Mesendoderm (in vitro differentiated cells): ENCODE results near the gene GAST.
"Not testable (repeated sequence)": the region's sequence is repeated elsewhere in the genome, so short reads cannot be mapped to it uniquely, and the experiment has no call there.

Experiments
- DNase-seq: peaks from one replicate; pipeline ENCODE4 v3.0.0; 2013
- H2AK5ac ChIP-seq: 2 replicates; pipeline ENCODE4 v1.6.1; 2013; ENCODE audit warnings: low read length, inconsistent platforms
- H2BK120ac ChIP-seq: 2 replicates; pipeline ENCODE4 v1.6.1; 2013; ENCODE audit warnings: low read depth, mild to moderate bottlenecking, low read length, moderate library complexity, mixed read lengths
- H2BK15ac ChIP-seq: replicated peaks from 2 replicates; pipeline ENCODE4 v1.6.1; 2013; ENCODE audit warnings: low read depth, mild to moderate bottlenecking, moderate library complexity
- H2BK5ac ChIP-seq: 2 replicates; pipeline ENCODE4 v1.6.1; 2013; ENCODE audit warnings: low read length, inconsistent platforms
- H3K18ac ChIP-seq: 2 replicates; pipeline ENCODE4 v1.6.1; 2013; ENCODE audit warnings: mild to moderate bottlenecking, low read length, mixed read lengths
- H3K23ac ChIP-seq: one replicate; pipeline ENCODE4 v1.6.1; 2013; ENCODE audit warnings: low read length
- H3K27ac ChIP-seq: 2 replicates; pipeline ENCODE4 v1.5.1; 2013; ENCODE audit warnings: low read depth, mild to moderate bottlenecking, inconsistent platforms, low read length, moderate library complexity
- H3K27me3 ChIP-seq: 2 replicates; pipeline ENCODE4 v1.6.1; 2013; ENCODE audit warnings: low read length, control low read depth, mild to moderate bottlenecking, inconsistent platforms; ENCODE audit not compliant: insufficient read depth, poor library complexity
- H3K36me3 ChIP-seq: 2 replicates; pipeline ENCODE4 v1.6.1; 2013; ENCODE audit warnings: low read length, inconsistent platforms; ENCODE audit not compliant: control insufficient read depth, insufficient read depth
- H3K4ac ChIP-seq: one replicate; pipeline ENCODE4 v1.6.1; 2013; ENCODE audit warnings: low read depth, mild to moderate bottlenecking, low read length, moderate library complexity
- H3K4me1 ChIP-seq: 2 replicates; pipeline ENCODE4 v1.6.1; 2013; ENCODE audit warnings: low read depth, low read length, inconsistent platforms; ENCODE audit not compliant: control insufficient read depth
- H3K4me2 ChIP-seq: 2 replicates; pipeline ENCODE4 v1.6.1; 2013; ENCODE audit warnings: low read length
- H3K4me3 ChIP-seq: 2 replicates; pipeline ENCODE4 v1.5.1; 2013; ENCODE audit warnings: mild to moderate bottlenecking, low read length
- H3K56ac ChIP-seq: one replicate; pipeline ENCODE4 v1.6.1; 2013; ENCODE audit warnings: low read length
- H3K79me1 ChIP-seq: 2 replicates; pipeline ENCODE4 v1.6.1; 2013; ENCODE audit warnings: low read length, inconsistent platforms
- H3K79me2 ChIP-seq: 2 replicates; pipeline ENCODE4 v1.6.1; 2013; ENCODE audit warnings: mild to moderate bottlenecking, low read length; ENCODE audit not compliant: control insufficient read depth, insufficient read depth
- H3K9ac ChIP-seq: 2 replicates; pipeline ENCODE4 v1.6.1; 2013; ENCODE audit warnings: low read length, inconsistent platforms
- H4K5ac ChIP-seq: one replicate; pipeline ENCODE4 v1.6.1; 2013; ENCODE audit warnings: low read length
- H4K8ac ChIP-seq: one replicate; pipeline ENCODE4 v1.6.1; 2013; ENCODE audit warnings: low read depth, mild to moderate bottlenecking, control low read depth, low read length, moderate library complexity
- WGBS: extraction: QIAGEN DNeasy Blood & Tissue Kit; methylation state at CpG from one replicate; pipeline ENCODE4 v1.1.7; 2013; ENCODE audit warnings: low lambda C conversion rate, missing lambda C conversion rate; ENCODE audit not compliant: insufficient coverage; ENCODE audit errors: extremely low coverage; 5-methylcytosine and 5-hydroxymethylcytosine counted together

The GAST gene

DNA sequence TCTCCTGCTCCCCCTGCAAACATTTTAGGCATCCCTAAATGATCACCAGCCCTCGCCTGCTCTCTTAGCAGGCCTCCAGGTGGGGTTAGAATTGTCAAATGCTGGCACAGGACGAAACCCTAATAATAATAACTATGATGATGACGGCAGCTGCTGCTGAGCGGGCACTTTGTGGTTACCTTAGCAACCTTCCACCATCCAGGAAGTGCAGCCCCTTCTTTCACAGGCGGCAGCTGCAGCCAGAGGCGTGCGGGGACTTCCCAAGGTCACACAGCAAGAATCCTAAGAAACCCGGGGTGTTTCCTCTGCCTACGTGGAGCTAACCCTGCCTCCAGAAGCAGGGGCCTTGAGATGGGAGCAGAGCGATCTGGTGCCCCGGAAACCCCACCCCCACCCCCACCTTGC is 45.9 kb upstream of the GAST start:
- H3K27ac ChIP-seq: no peak overlapping the region
- H3K4me3 ChIP-seq: peak overlapping the region; percentile 16
- H3K79me1 ChIP-seq: no peaks in the 10 kb centered on the region

DNA sequence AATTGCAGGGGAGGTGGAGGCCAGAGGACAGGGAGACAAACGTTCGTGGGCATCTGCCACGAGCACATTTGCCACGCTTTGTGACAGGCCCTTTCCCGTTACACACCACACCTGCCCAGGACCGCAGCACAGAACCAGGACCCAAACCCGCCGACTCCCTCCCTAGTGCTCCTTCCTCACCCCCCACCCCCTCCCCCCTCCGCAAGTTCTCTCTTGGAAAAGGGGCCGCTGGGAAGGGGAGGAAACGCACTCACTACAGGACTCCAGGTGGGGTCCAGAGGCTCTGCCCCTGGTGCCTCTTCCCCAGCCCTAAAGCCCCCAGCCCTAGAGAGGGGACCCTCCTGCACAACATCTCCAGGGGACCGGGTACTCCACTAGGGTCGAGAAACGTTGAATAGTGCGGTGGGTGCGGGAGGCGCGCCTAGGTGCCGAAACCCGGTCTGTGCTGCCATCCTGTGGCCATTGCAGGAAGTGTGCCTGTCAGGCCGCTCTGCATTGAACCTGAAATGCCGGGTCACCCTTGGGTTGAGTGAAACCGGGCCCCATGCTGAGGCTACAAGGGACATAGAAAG is 45.3 kb upstream of the GAST start:
- Histone ChIP-seq H2AK5ac (no peak overlapping the region), H3K4me3 (peak overlapping the region; percentile 43), H3K18ac (peak overlapping the region; percentile 70), H3K23ac (no peak overlapping the region), H2BK5ac (no peak overlapping the region), H3K9ac (peak overlapping the region; percentile 82), H3K4me1 (no peaks in the 10 kb centered on the region), H4K5ac (no peak overlapping the region), H3K36me3 (no peaks in the 10 kb centered on the region), H3K27ac (no peak overlapping the region), H3K79me1 (no peaks in the 10 kb centered on the region), H3K79me2 (no peaks in the 10 kb centered on the region), H4K8ac (no peak overlapping the region), H2BK15ac (no peak overlapping the region), H3K27me3 (no peaks in the 10 kb centered on the region), H2BK120ac (no peak overlapping the region), H3K56ac (peak overlapping the region; percentile 90), H3K4me2 (peak overlapping the region; percentile 99), H3K4ac (peak overlapping the region; percentile 42)
- WGBS: no CpG with 5 or more reads among the region's 23 CpGs
- peak; percentile 78 for DNase-seq

More for the DNA sequence above, 45.9 kb upstream of the GAST start:
- Histone ChIP-seq H3K56ac (peak overlapping the region; percentile 90), H2BK5ac (no peak overlapping the region), H3K23ac (no peak overlapping the region), H3K27me3 (no peaks in the 10 kb centered on the region), H3K79me2 (no peaks in the 10 kb centered on the region), H3K9ac (peak overlapping the region; percentile 82), H3K4me2 (peak overlapping the region; percentile 99), H3K36me3 (no peaks in the 10 kb centered on the region), H3K4me1 (no peaks in the 10 kb centered on the region), H2BK15ac (no peak overlapping the region), H4K8ac (no peak overlapping the region), H2AK5ac (no peak overlapping the region), H3K18ac (peak overlapping the region; percentile 70), H2BK120ac (no peak overlapping the region), H4K5ac (no peak overlapping the region), H3K4ac (no peak overlapping the region)
- DNase-seq: peak; percentile 43
- WGBS: no CpG with 5 or more reads among the region's 11 CpGs

DNA sequence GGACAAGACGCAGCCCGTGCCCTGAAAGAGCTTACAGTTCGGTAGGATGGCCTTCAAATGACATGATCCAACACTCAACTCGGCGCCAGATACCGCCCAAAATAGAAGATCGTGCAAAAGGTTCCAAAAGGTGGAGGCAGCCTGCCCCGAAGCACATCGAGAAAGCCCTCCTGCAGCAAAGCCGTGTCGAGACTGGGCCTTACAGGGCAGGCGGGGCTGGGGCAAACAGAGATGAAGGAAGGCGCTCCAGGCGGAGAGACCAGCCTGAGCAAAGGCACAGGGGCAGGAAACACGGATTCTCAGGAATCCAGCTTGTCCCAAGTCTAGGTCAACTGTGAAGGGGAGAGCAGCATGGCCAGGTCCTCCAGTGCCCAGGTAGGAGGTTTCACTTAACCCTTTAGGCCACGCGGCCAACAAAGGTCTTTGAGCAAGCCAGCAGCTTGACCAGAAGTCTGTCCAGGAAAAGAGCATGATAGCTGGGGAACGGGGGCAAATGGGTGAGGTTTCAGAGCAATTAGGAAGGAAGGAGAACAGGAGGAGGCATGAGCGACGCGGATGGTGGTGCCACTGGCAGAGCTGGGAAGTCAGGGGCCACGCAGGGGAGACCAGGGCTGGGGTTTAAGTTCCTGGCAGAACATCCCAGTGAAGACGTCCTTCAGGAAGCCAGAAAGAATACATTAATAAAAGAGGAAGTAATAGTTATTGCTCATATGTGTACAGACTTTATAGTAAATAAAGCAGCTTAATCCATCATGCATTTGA is 44.7 kb upstream of the GAST start:
- no peak overlapping the region for H2BK15ac ChIP-seq
- no peak overlapping the region for H3K27ac ChIP-seq
- H3K79me2 ChIP-seq: no peaks in the 10 kb centered on the region
- WGBS: no CpG with 5 or more reads among the region's 23 CpGs
- no peak overlapping the region for H3K18ac ChIP-seq
- no peak overlapping the region for H2BK120ac ChIP-seq
- H3K4me3 ChIP-seq: no peak overlapping the region
- no peak overlapping the region for H4K8ac ChIP-seq
- H2BK5ac ChIP-seq: no peak overlapping the region
- DNase-seq: no peak
- H3K23ac ChIP-seq: no peak overlapping the region
- peak overlapping the region; percentile 73 for H3K56ac ChIP-seq
- no peaks in the 10 kb centered on the region for H3K79me1 ChIP-seq
- H3K4me2 ChIP-seq: no peak overlapping the region
- no peaks in the 10 kb centered on the region for H3K4me1 ChIP-seq
- no peak overlapping the region for H3K4ac ChIP-seq
- no peaks in the 10 kb centered on the region for H3K36me3 ChIP-seq
- H2AK5ac ChIP-seq: no peak overlapping the region
- H3K9ac ChIP-seq: peak overlapping the region; percentile 47
- H4K5ac ChIP-seq: no peak overlapping the region
- H3K27me3 ChIP-seq: no peaks in the 10 kb centered on the region

DNA sequence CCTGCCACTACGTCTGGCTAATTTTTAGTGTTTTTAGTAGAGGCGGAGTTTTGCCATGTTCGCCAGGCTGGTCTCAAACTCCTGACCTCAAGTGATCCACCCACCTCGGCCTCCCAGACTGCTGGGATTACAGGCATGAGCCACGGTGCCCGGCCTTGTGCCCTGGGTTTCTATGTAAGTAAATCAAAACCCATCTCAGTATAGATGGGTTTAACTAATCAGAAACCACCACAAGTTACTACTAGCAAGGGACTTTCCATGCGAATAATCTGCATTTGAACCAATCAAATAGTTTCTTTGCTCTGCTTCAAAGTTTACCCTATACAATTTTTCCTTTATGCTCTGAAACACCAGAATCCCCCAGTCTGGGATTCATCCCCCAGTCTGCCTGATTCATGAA is 40.0 kb upstream of the GAST start:
- Histone ChIP-seq H2AK5ac (no peak overlapping the region), H3K79me2 (no peaks in the 10 kb centered on the region), H3K18ac (no peak overlapping the region), H2BK15ac (no peak overlapping the region), H4K5ac (no peak overlapping the region), H3K27ac (no peak overlapping the region), H3K4me3 (no peak overlapping the region), H2BK5ac (no peak overlapping the region), H3K4me2 (no peak overlapping the region), H3K4ac (no peak overlapping the region), H3K79me1 (no peaks in the 10 kb centered on the region), H3K4me1 (peaks cover 2% of the 10 kb centered on the region), H4K8ac (no peak overlapping the region), H3K27me3 (no peaks in the 10 kb centered on the region), H2BK120ac (no peak overlapping the region), H3K36me3 (no peaks in the 10 kb centered on the region), H3K9ac (no peak overlapping the region), H3K56ac (no peak overlapping the region), H3K23ac (no peak overlapping the region)
- no peak for DNase-seq
- WGBS: no CpG with 5 or more reads among the region's 7 CpGs

DNA sequence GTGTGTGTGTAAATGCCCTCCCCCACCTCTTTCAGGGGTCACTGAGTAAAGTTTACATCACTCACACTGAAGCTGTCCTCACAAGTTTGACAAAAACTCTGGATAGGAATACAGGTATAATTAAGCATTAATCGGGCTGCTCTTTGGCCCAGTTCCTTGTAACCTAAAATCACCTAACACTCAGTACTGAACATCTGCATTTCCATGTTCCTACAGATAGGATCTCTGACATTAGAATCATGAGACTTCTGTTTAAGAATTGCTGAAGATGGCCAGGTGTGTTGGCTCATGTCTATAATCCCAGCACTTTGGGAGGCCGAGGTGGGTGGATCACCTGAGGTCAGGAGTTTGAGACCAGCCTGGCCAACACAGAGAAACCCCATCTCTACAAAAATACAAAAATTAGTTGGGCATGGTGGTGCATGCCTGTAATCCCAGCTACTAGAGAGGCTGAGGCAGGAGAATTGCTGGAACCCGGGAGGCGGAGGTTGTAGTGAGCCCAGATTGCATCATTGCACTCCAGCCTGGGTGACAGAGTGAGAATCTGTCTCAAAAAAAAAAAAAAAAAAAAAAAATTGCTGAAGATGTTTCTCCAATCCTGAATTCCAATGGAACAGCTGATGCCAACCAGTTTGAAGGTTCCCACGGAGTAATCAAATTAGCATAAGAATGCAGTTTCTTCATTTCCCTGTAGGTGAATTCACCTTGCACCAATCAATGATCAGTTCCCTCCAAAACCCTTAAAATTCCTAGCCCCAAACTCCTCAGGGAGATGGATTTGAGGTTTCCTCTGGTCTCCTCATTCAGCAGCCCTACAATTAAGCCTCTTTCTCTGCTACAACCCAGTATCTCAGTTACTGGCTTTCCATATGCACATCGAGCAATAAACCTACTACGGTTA is 36.7 kb upstream of the GAST start:
- peak; percentile 72 for DNase-seq
- not testable (repeated sequence) for H4K8ac ChIP-seq, H3K23ac ChIP-seq, H3K4ac ChIP-seq, H3K36me3 ChIP-seq, H3K27ac ChIP-seq, H3K27me3 ChIP-seq, H4K5ac ChIP-seq, H2AK5ac ChIP-seq, H3K9ac ChIP-seq, H2BK120ac ChIP-seq, H3K4me2 ChIP-seq, H3K4me3 ChIP-seq, H2BK15ac ChIP-seq, H3K79me2 ChIP-seq, H3K56ac ChIP-seq, H3K4me1 ChIP-seq, H3K79me1 ChIP-seq, H3K18ac ChIP-seq, H2BK5ac ChIP-seq
- no CpG with 5 or more reads among the region's 7 CpGs for WGBS
